Activated T-helper 2 cell treated with anti-CD3 and anti-CD28 coated beads, Interferon-gamma antibody, Interleukin-2, Interleukin-4, amounts not matched to agents 10 μg/mL and 5 μg/mL and 100 μg/mL, durations not matched to agents 14 hours and 24 hours and 36 hours (primary cell): ENCODE results near the gene FMNL2. TPM values are rescaled to one million over a fixed set of nuclear protein-coding genes. Genes with fewer than 3 reads are reported as not detected.

Experiments used
- DNase-seq: peaks from one replicate; pipeline ENCODE4 v3.0.0; 2021; ENCODE audit warnings: low spot score
- H3K27ac Mint-ChIP-seq: one replicate; pipeline ENCODE4 v1.8.0; 2021; ENCODE audit warnings: mixed read lengths
- H3K27me3 Mint-ChIP-seq: one replicate; pipeline ENCODE4 v1.8.0; 2021; ENCODE audit warnings: low read depth, mixed read lengths
- H3K36me3 Mint-ChIP-seq: one replicate; pipeline ENCODE4 v1.8.0; 2021; ENCODE audit warnings: low read depth, mixed read lengths
- H3K4me1 Mint-ChIP-seq: one replicate; pipeline ENCODE4 v1.8.0; 2021; ENCODE audit warnings: low read depth, mixed read lengths
- H3K4me3 Mint-ChIP-seq: one replicate; pipeline ENCODE4 v1.8.0; 2021; ENCODE audit warnings: low read depth, mild to moderate bottlenecking, moderate library complexity, mixed read lengths
- H3K9me3 Mint-ChIP-seq: one replicate; pipeline ENCODE4 v1.8.0; 2021; ENCODE audit warnings: mixed read lengths
- intact Hi-C: fragments of 100-400 bp; cut with micrococcal nuclease; formaldehyde crosslinking; loops from one replicate; pipeline ENCODE4 v1.15.1; 2023
- total RNA-seq: library from RNA; stranded (reverse); gene quantifications from 2 replicates; pipeline ENCODE4 v1.2.3, GENCODE V29; 2022

Gene FMNL2
- total RNA-seq, 1 donor from 2014 or later = 14.0 TPM

GRCh38 chr2:152485954-152486736 lies 151.2 kb downstream of the FMNL2 start:
- Mint-ChIP-seq H3K9me3 (no peaks in the 10 kb centered on the region), H3K27ac (no peak overlapping the region), H3K27me3 (peaks cover 6% of the 10 kb centered on the region), H3K4me3 (no peak overlapping the region), H3K4me1 (no peaks in the 10 kb centered on the region), H3K36me3 (no peaks in the 10 kb centered on the region)
- intact Hi-C loops = no loop called here
- DNase-seq = no peak

GRCh38 chr2:152486737-152487400 lies 151.9 kb downstream of the FMNL2 start:
- intact Hi-C loops = no loop called here
- H3K9me3 Mint-ChIP-seq = no peaks in the 10 kb centered on the region

GRCh38 chr2:152488075-152488474 lies 153.1 kb downstream of the FMNL2 start:
- no peak overlapping the region for H3K4me3 Mint-ChIP-seq
- no peak for DNase-seq
- H3K27me3 Mint-ChIP-seq = peaks cover 18% of the 10 kb centered on the region
- no peaks in the 10 kb centered on the region for H3K9me3 Mint-ChIP-seq
- peaks cover 2% of the 10 kb centered on the region for H3K4me1 Mint-ChIP-seq
- H3K36me3 Mint-ChIP-seq = no peaks in the 10 kb centered on the region
- H3K27ac Mint-ChIP-seq = no peak overlapping the region
- intact Hi-C loops = no loop called here

More at GRCh38 chr2:152486737-152487400, 151.9 kb downstream of the FMNL2 start:
- Mint-ChIP-seq H3K27ac (no peak overlapping the region), H3K4me1 (no peaks in the 10 kb centered on the region), H3K27me3 (peaks cover 10% of the 10 kb centered on the region), H3K36me3 (no peaks in the 10 kb centered on the region), H3K4me3 (no peak overlapping the region)
- no peak for DNase-seq

GRCh38 chr2:152489364-152489763 lies 154.4 kb downstream of the FMNL2 start:
- no peak overlapping the region for H3K4me3 Mint-ChIP-seq
- peaks cover 25% of the 10 kb centered on the region for H3K27me3 Mint-ChIP-seq
- no peaks in the 10 kb centered on the region for H3K9me3 Mint-ChIP-seq
- DNase-seq = no peak
- H3K36me3 Mint-ChIP-seq = no peaks in the 10 kb centered on the region
- intact Hi-C loops = no loop called here
- peaks cover 2% of the 10 kb centered on the region for H3K4me1 Mint-ChIP-seq
- H3K27ac Mint-ChIP-seq = no peak overlapping the region

GRCh38 chr2:152490686-152491455 lies 155.9 kb downstream of the FMNL2 start:
- intact Hi-C loops = no loop called here

GRCh38 chr2:152492131-152492530 lies 157.2 kb downstream of the FMNL2 start:
- Mint-ChIP-seq H3K9me3 (no peaks in the 10 kb centered on the region), H3K4me3 (no peak overlapping the region), H3K36me3 (peaks cover under 1% of the 10 kb centered on the region), H3K27ac (no peak overlapping the region), H3K27me3 (peaks cover 25% of the 10 kb centered on the region), H3K4me1 (peaks cover 3% of the 10 kb centered on the region)
- no peak for DNase-seq
- intact Hi-C loops = no loop called here

More at GRCh38 chr2:152490686-152491455, 155.9 kb downstream of the FMNL2 start:
- Mint-ChIP-seq H3K27ac (no peak overlapping the region), H3K9me3 (no peaks in the 10 kb centered on the region), H3K4me3 (no peak overlapping the region), H3K36me3 (no peaks in the 10 kb centered on the region), H3K27me3 (peaks cover 25% of the 10 kb centered on the region), H3K4me1 (peaks cover 2% of the 10 kb centered on the region)
- DNase-seq = no peak

GRCh38 chr2:152492911-152493310 lies 157.9 kb downstream of the FMNL2 start:
- intact Hi-C loops = no loop called here
- no peak overlapping the region for H3K27ac Mint-ChIP-seq
- no peak overlapping the region for H3K4me3 Mint-ChIP-seq
- peaks cover 3% of the 10 kb centered on the region for H3K36me3 Mint-ChIP-seq
- no peak for DNase-seq
- H3K9me3 Mint-ChIP-seq = no peaks in the 10 kb centered on the region
- H3K4me1 Mint-ChIP-seq = peaks cover 11% of the 10 kb centered on the region
- H3K27me3 Mint-ChIP-seq = peaks cover 25% of the 10 kb centered on the region

- intact Hi-C loops = no loop called here
- Mint-ChIP-seq H3K27me3 (peaks cover 25% of the 10 kb centered on the region), H3K9me3 (no peaks in the 10 kb centered on the region), H3K36me3 (peaks cover 3% of the 10 kb centered on the region), H3K4me3 (no peak overlapping the region), H3K27ac (no peak overlapping the region), H3K4me1 (peaks cover 13% of the 10 kb centered on the region)
- DNase-seq = no peak
Measured at GRCh38 chr2:152493417-152493816, 158.4 kb downstream of the FMNL2 start.

GRCh38 chr2:152493945-152494528 lies 159.1 kb downstream of the FMNL2 start:
- Mint-ChIP-seq H3K36me3 (peaks cover 3% of the 10 kb centered on the region), H3K27me3 (peaks cover 25% of the 10 kb centered on the region), H3K27ac (no peak overlapping the region), H3K4me3 (no peak overlapping the region), H3K9me3 (no peaks in the 10 kb centered on the region), H3K4me1 (peaks cover 15% of the 10 kb centered on the region)
- intact Hi-C loops = no loop called here
- DNase-seq = no peak

GRCh38 chr2:152496371-152496770 lies 161.4 kb downstream of the FMNL2 start:
- no peak for DNase-seq
- Mint-ChIP-seq H3K4me1 (peaks cover 15% of the 10 kb centered on the region), H3K27me3 (peaks cover 21% of the 10 kb centered on the region), H3K27ac (no peak overlapping the region), H3K9me3 (no peaks in the 10 kb centered on the region), H3K36me3 (peaks cover 3% of the 10 kb centered on the region), H3K4me3 (no peak overlapping the region)
- intact Hi-C loops = no loop called here

GRCh38 chr2:152497481-152498052 lies 162.6 kb downstream of the FMNL2 start:
- H3K27me3 Mint-ChIP-seq = peaks cover 13% of the 10 kb centered on the region
- intact Hi-C loops = no loop called here
- H3K36me3 Mint-ChIP-seq = peaks cover 3% of the 10 kb centered on the region
- H3K4me1 Mint-ChIP-seq = peaks cover 13% of the 10 kb centered on the region
- H3K27ac Mint-ChIP-seq = no peak overlapping the region
- no peaks in the 10 kb centered on the region for H3K9me3 Mint-ChIP-seq
- DNase-seq = no peak
- no peak overlapping the region for H3K4me3 Mint-ChIP-seq

- Mint-ChIP-seq H3K4me3 (no peak overlapping the region), H3K27ac (no peak overlapping the region), H3K36me3 (peaks cover 3% of the 10 kb centered on the region), H3K9me3 (no peaks in the 10 kb centered on the region), H3K27me3 (peaks cover 3% of the 10 kb centered on the region), H3K4me1 (peaks cover 13% of the 10 kb centered on the region)
- no peak for DNase-seq
- intact Hi-C loops = no loop called here
Measured at GRCh38 chr2:152499331-152499816, 164.4 kb downstream of the FMNL2 start.
